GM18498 (cell line): ENCODE measurements around the gene RABEP2.
A peak's percentile ranks its signal among the peaks of the same experiment; 100 is the strongest.
"Not testable (repeated sequence)": the region's sequence is repeated elsewhere in the genome, so short reads cannot be mapped to it uniquely, and the experiment has no call there.

Source experiments
- ATAC-seq: cut with Tn5 transposase; IDR thresholded peaks from one replicate; pipeline ENCODE4 v1.9.1; 2021; ENCODE audit warnings: mild to moderate bottlenecking, moderate library complexity; ENCODE audit not compliant: unreplicated experiment

The RABEP2 gene, protein sequence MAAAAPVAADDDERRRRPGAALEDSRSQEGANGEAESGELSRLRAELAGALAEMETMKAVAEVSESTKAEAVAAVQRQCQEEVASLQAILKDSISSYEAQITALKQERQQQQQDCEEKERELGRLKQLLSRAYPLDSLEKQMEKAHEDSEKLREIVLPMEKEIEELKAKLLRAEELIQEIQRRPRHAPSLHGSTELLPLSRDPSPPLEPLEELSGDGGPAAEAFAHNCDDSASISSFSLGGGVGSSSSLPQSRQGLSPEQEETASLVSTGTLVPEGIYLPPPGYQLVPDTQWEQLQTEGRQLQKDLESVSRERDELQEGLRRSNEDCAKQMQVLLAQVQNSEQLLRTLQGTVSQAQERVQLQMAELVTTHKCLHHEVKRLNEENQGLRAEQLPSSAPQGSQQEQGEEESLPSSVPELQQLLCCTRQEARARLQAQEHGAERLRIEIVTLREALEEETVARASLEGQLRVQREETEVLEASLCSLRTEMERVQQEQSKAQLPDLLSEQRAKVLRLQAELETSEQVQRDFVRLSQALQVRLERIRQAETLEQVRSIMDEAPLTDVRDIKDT

GRCh38 chr16:28924762-28925385 lies at the start of gene RABEP2:
TSS of gene RABEP2 (minus strand) at chr16:28925238. CDS start at chr16:28925163, 75 bp downstream.
- peak; percentile 70 for ATAC-seq

DNA sequence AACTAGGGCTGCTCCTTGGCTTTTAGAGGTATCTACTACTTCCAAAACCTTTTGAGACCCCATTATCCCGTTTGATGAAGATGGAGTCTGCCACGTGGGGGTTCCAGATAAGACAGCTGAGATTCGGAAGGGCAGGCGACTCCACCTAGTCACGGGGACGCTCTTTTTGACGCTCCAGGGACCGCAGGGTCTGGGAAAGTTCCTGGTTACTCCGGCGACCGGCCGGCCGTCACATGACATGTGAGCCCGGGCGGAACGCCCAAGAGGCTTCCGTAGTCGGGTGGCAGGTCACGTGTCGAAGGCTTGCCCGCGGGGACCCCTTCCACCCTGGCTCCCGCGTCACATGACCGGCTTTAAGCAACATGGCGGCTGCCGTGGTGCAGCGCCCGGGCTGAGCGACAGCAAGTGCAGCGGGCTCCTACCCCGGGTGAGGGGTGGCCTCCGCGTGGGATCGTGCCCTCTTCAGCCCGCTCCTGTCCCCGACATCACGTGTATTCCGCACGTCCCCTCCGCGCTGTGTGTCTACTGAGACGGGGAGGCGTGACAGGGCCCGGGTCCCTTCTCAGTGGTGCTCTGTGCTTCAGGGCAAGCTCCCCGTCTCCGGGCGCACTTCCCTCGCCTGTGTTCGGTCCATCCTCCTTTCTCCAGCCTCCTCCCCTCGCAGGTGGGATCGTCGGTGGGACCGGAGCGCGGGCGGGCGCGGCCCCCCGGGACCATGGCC lies 49.6 kb upstream of the RABEP2 start, which contains the start of gene SPNS1:
Gene SPNS1 (plus strand): TSS at position 342 of the 721 bp plus-strand sequence. CDS start 374 bp downstream, at position 716.
- ATAC-seq = peak; percentile 88

GRCh38 chr16:28974007-28974436 lies 49.0 kb upstream of the RABEP2 start:
- peak; percentile 19 for ATAC-seq

- not testable (repeated sequence) for ATAC-seq
Observed at GRCh38 chr16:28969696-28970095, 44.7 kb upstream of the RABEP2 start.

- no peak for ATAC-seq
Observed at GRCh38 chr16:28967156-28967555, 42.1 kb upstream of the RABEP2 start.

GRCh38 chr16:28964496-28964895 lies 39.5 kb upstream of the RABEP2 start:
- ATAC-seq = no peak

GRCh38 chr16:28964072-28964471 lies 39.0 kb upstream of the RABEP2 start:
- no peak for ATAC-seq

GRCh38 chr16:28958836-28959235 lies 33.8 kb upstream of the RABEP2 start:
- ATAC-seq = no peak

DNA sequence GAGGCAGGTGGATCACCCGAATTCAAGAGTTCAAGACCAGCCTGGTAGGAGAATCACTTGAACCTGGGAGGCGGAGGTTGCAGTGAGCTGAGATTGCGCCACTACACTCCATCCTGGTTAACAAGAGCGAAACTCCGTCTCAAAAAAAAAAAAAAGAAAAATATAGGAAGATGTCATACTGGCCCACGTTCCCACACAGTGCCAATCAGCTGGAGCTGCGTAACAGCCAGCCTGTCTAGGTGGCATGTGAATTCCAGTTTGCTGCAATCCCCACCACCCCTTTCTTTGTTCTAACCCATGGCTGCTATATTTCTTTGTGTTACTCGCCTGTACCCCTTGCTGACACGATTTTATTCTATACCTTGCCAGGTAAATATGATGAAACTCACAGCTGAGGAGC lies 33.2 kb upstream of the RABEP2 start:
- no peak for ATAC-seq

- ATAC-seq = no peak
Observed at GRCh38 chr16:28951410-28951943, 26.4 kb upstream of the RABEP2 start.

GRCh38 chr16:28950648-28951409 lies 25.8 kb upstream of the RABEP2 start, which contains the start of gene NFATC2IP:
TSS of gene NFATC2IP (plus strand) at chr16:28950937. CDS start at chr16:28951012, 75 bp downstream.
- ATAC-seq = peak; percentile 95

- no peak for ATAC-seq
Observed at GRCh38 chr16:28946681-28947080, 21.6 kb upstream of the RABEP2 start.

- ATAC-seq = no peak
Observed at GRCh38 chr16:28943281-28943680, 18.2 kb upstream of the RABEP2 start.

- ATAC-seq = not testable (repeated sequence)
Observed at GRCh38 chr16:28939825-28940224, 14.8 kb upstream of the RABEP2 start.

DNA sequence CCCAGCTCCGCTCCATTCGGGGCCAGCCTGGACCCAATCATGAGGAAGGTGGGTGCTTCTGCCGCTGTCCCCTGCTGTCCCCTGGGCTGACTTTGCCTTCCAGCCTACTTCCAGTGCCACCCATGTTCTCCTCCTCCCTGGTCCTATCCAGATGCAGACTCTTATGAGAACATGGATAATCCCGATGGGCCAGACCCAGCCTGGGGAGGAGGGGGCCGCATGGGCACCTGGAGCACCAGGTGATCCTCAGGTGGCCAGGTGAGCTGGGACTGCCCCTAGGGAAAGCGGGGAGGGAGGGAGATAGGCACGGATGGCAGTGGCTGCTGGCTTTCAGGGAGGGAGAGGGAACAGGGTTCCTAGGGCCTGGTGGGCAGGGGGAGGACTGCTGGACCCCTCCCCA lies 13.7 kb upstream of the RABEP2 start:
- no peak for ATAC-seq

- no peak for ATAC-seq
Observed at GRCh38 chr16:28937222-28937876, 12.3 kb upstream of the RABEP2 start.

DNA sequence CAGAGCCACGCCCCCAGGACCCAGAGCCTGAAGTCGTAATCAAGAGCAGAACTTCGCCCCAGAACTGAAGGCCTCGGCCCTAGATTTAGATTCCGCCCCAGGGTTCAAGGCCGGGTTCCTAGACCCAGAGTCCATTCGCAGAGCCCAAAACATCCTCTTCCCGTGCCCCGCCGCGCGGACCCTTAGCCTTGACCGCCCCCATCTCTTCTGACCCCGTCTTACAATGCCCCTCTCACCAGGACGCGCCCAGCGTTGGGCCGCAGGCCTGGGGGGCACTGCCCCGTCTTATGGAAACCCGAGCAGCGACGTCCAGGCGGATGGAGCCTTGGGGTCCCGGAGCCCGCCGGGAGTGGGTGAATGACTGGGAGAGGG lies 11.7 kb upstream of the RABEP2 start:
- ATAC-seq = no peak

GRCh38 chr16:28935924-28936783 lies 11.1 kb upstream of the RABEP2 start:
- ATAC-seq = peak; percentile 62

- ATAC-seq = no peak
Observed at GRCh38 chr16:28935346-28935745, 10.3 kb upstream of the RABEP2 start.
